ENCODE results near the gene EI24.

GRCh38 chr11:125579811-125580210, 10.5 kb downstream of the EI24 start:
- TF ChIP-seq POLR2A (IDR thresholded peaks at IDR 0.05) = no peak
- no peak for TF ChIP-seq CTCF (IDR thresholded peaks at IDR 0.05)
